IMR-90 (cell line): ENCODE data around the gene ZNF525. TPM values are rescaled to one million over a fixed set of nuclear protein-coding genes. Genes with fewer than 3 reads are reported as not detected.

Experiments
- ATAC-seq: fragments of 200-7000 bp; cut with Tn5 transposase; 2 replicates; pipeline ENCODE4 v1.9.1; 2020; ENCODE audit warnings: low read depth, mild to moderate bottlenecking, moderate library complexity
- BruUV-seq: library from RNA; stranded (reverse); fragments of 400-500 nt; replicated peaks from 2 replicates; lab custom pipeline; 2021; lab: Mats Ljungman, UMichigan
- CTCF ChIA-PET: fragments of 300-600 bp; formaldehyde crosslinking; extraction: SDS; loops from one replicate; lab custom pipeline; 2021; ENCODE audit warnings: antibody characterized with exemption; lab: Yijun Ruan, JAX
- POLR2A ChIA-PET: fragments of 300-600 bp; sonication (Branson Sonifier 250); formaldehyde crosslinking; loops from one replicate; lab custom pipeline; 2022; ENCODE audit warnings: antibody characterized with exemption; ENCODE audit not compliant: unreplicated experiment; lab: Charles Lee
- DNase-seq: peaks from one replicate; pipeline ENCODE4 v3.0.0; 2013
- H2AFZ ChIP-seq: replicated peaks from 2 replicates; pipeline ENCODE3; 2013; ENCODE audit warnings: low read length, mild to moderate bottlenecking; ENCODE audit not compliant: poor library complexity
- H2AK5ac ChIP-seq: 2 replicates; pipeline ENCODE4 v1.6.1; 2013; ENCODE audit warnings: low read depth, low read length, inconsistent platforms
- H2AK9ac ChIP-seq: replicated peaks from 2 replicates; pipeline ENCODE3; 2013; ENCODE audit warnings: mild to moderate bottlenecking, low read depth, low read length, moderate library complexity; ENCODE audit not compliant: poor library complexity
- H2BK120ac ChIP-seq: 2 replicates; pipeline ENCODE4 v1.6.1; 2013; ENCODE audit warnings: low read depth, low read length, inconsistent platforms
- H2BK15ac ChIP-seq: 3 replicates; pipeline ENCODE4 v1.6.1; 2013; ENCODE audit warnings: low read depth, low read length, inconsistent platforms
- H2BK20ac ChIP-seq: 2 replicates; pipeline ENCODE4 v1.6.1; 2013; ENCODE audit warnings: low read depth, mild to moderate bottlenecking, inconsistent platforms, low read length, moderate library complexity
- H2BK5ac ChIP-seq: 2 replicates; pipeline ENCODE4 v1.6.1; 2013; ENCODE audit warnings: mild to moderate bottlenecking, low read depth, low read length, inconsistent platforms; ENCODE audit not compliant: poor library complexity, severe bottlenecking
- H3K14ac ChIP-seq: replicated peaks from 2 replicates; pipeline ENCODE4 v1.6.1; 2013; ENCODE audit warnings: low read depth, low read length, inconsistent platforms
- H3K18ac ChIP-seq: 2 replicates; pipeline ENCODE4 v1.6.1; 2013; ENCODE audit warnings: low read depth, low read length, control low read depth
- H3K23ac ChIP-seq: 2 replicates; pipeline ENCODE4 v1.6.1; 2013; ENCODE audit warnings: low read depth, low read length, inconsistent platforms
- H3K27ac ChIP-seq: 2 replicates; pipeline ENCODE4 v1.5.1; 2013; ENCODE audit warnings: mild to moderate bottlenecking, control low read depth, low read length; ENCODE audit not compliant: insufficient read depth
- H3K27me3 ChIP-seq: 2 replicates; pipeline ENCODE4 v1.6.1; 2013; ENCODE audit warnings: low read length; ENCODE audit not compliant: control insufficient read depth, insufficient read depth
- H3K36me3 ChIP-seq: 2 replicates; pipeline ENCODE4 v1.6.1; 2013; ENCODE audit warnings: low read length, mixed read lengths; ENCODE audit not compliant: control insufficient read depth, insufficient read depth
- H3K4ac ChIP-seq: 2 replicates; pipeline ENCODE4 v1.6.1; 2013; ENCODE audit warnings: low read depth, low read length, inconsistent platforms
- H3K4me1 ChIP-seq: 2 replicates; pipeline ENCODE4 v1.6.1; 2013; ENCODE audit warnings: low read length, mixed read lengths; ENCODE audit not compliant: control insufficient read depth, insufficient read depth
- H3K4me2 ChIP-seq: 2 replicates; pipeline ENCODE4 v1.6.1; 2013; ENCODE audit warnings: low read depth, mild to moderate bottlenecking, control low read depth, low read length, moderate library complexity
- H3K4me3 ChIP-seq: 2 replicates; pipeline ENCODE4 v1.5.1; 2013; ENCODE audit warnings: low read depth, mild to moderate bottlenecking, control low read depth, low read length, moderate library complexity; ENCODE audit not compliant: insufficient read depth
- H3K56ac ChIP-seq: 2 replicates; pipeline ENCODE4 v1.6.1; 2013; ENCODE audit warnings: low read length, inconsistent platforms; ENCODE audit not compliant: insufficient read depth; ENCODE audit errors: extremely low read depth
- H3K79me1 ChIP-seq, 2 experiments: 2 replicates each; pipeline ENCODE4 v1.6.1; 2013; ENCODE audit warnings: low read length in 2 of 2, inconsistent platforms in 1 of 2, low read depth in 1 of 2
- H3K9ac ChIP-seq: 2 replicates; pipeline ENCODE4 v1.6.1; 2013; ENCODE audit warnings: low read depth, low read length, control low read depth
- H3K9me1 ChIP-seq: 2 replicates; pipeline ENCODE4 v1.6.1; 2013; ENCODE audit warnings: low read length, inconsistent platforms; ENCODE audit not compliant: insufficient read depth
- H3K9me3 ChIP-seq: 2 replicates; pipeline ENCODE4 v1.6.1; 2013; ENCODE audit warnings: low read length; ENCODE audit not compliant: control insufficient read depth, insufficient read depth
- H4K20me1 ChIP-seq: 2 replicates; pipeline ENCODE4 v1.6.1; 2013; ENCODE audit warnings: low read length, inconsistent platforms; ENCODE audit not compliant: insufficient read depth
- H4K5ac ChIP-seq: 2 replicates; pipeline ENCODE4 v1.6.1; 2013; ENCODE audit warnings: mild to moderate bottlenecking, low read depth, low read length, control low read depth
- H4K8ac ChIP-seq, 2 experiments: 2 replicates each; pipeline ENCODE4 v1.6.1; 2013; ENCODE audit warnings: low read depth in 2 of 2, low read length in 2 of 2, control low read depth in 1 of 2, inconsistent platforms in 1 of 2
- H4K91ac ChIP-seq: 2 replicates; pipeline ENCODE4 v1.6.1; 2013; ENCODE audit warnings: low read depth, low read length, inconsistent platforms; ENCODE audit not compliant: insufficient read depth
- ELK1 ChIP-seq: fragments of 150-350 bp; IDR thresholded peaks from 2 replicates; pipeline ENCODE4 v1.6.1; 2016; ENCODE audit warnings: low read depth, mild to moderate bottlenecking, low read length, moderate library complexity, borderline replicate concordance
- MXI1 ChIP-seq: IDR thresholded peaks from 2 replicates; pipeline ENCODE4 v1.6.1; 2012; ENCODE audit warnings: low read depth, mild to moderate bottlenecking, low read length, moderate library complexity, borderline replicate concordance
- USF2 ChIP-seq: fragments of 150-350 bp; IDR thresholded peaks from 2 replicates; pipeline ENCODE4 v1.6.1; 2017; ENCODE audit warnings: mild to moderate bottlenecking, antibody characterized with exemption, low read length, low read depth
- WGBS, 2 experiments: methylation state at CpG; one replicate each; pipeline versions ENCODE4 v1.1.5 to v1.1.7; 2013; ENCODE audit warnings: missing lambda C conversion rate in 2 of 2; ENCODE audit not compliant: insufficient read length in 1 of 2; ENCODE audit errors: extremely low coverage in 2 of 2; 5-methylcytosine and 5-hydroxymethylcytosine counted together
- dilution Hi-C: fragments of 300-500 bp; cut with HindIII; formaldehyde crosslinking; loops from one replicate; pipeline ENCODE4 v1.14.3; 2018; ENCODE audit warnings: low sequenced_read_pairs; ENCODE audit not compliant: unreplicated experiment
- in situ Hi-C: fragments of 300-500 bp; cut with MboI; formaldehyde crosslinking; loops from 3 replicates; pipeline ENCODE4 v1.14.3; 2019; ENCODE audit warnings: low sequenced_read_pairs, inconsistent platforms, mixed read lengths
- intact Hi-C: fragments of 100-400 bp; cut with micrococcal nuclease; formaldehyde crosslinking; loops from 2 replicates; pipeline ENCODE4 v1.10.0; 2022
- polyA plus RNA-seq, 3 experiments: library from polyadenylated mRNA; depleted of rRNA; stranded (reverse); fragments of >200 nt; gene quantifications; 2 replicates each; pipeline ENCODE4 v1.2.3, GENCODE V29; 2012; ENCODE audit warnings: low replicate concordance in 1 of 3
- total RNA-seq: library from RNA; depleted of rRNA; stranded (reverse); fragments of >200 nt; gene quantifications from 2 replicates; pipeline ENCODE4 v1.2.3, GENCODE V29; 2012

Gene ZNF525
- total and polyA plus RNA-seq, 2 of the 4 experiments (the other 2 are of a cell fraction), result 1.4 to 4.5 TPM

GRCh38 chr19:53332484-53332883, 33.0 kb upstream of the ZNF525 start:
- ChIA-PET CTCF (no interaction called here), POLR2A (no interaction called here)
- WGBS, 2 experiments, result 72% methylated on average over 5 of the region's 14 CpGs; no CpG with 5 or more reads in 1 of the 2 experiments
- Histone ChIP-seq H2BK15ac (no peak overlapping the region), H2AFZ (peak overlapping the region; percentile 70), H3K4me2 (peak overlapping the region; percentile 44; the same call in 1 of the 2 replicates), H2AK9ac (no peak overlapping the region), H3K9me3 (peaks cover 5% of the 10 kb centered on the region; the same call in 1 of the 2 replicates), H4K91ac (no peak overlapping the region), H2BK20ac (no peak overlapping the region), H4K8ac (no peak overlapping the region), H3K79me1 (peaks cover 8 to 12% of the 10 kb centered on the region in 2 experiments; a peak in 3 of 4 replicates), H2BK120ac (no peak overlapping the region), H3K23ac (no peak overlapping the region), H3K36me3 (no peaks in the 10 kb centered on the region; the same call in 1 of the 2 replicates), H3K56ac (no peak overlapping the region), H2BK5ac (no peak overlapping the region), H3K4me3 (no peak overlapping the region), H4K5ac (no peak overlapping the region), H4K20me1 (no peaks in the 10 kb centered on the region), H3K9ac (no peak overlapping the region), H3K9me1 (no peaks in the 10 kb centered on the region), H3K27ac (no peak overlapping the region), H3K18ac (no peak overlapping the region), H3K4ac (no peak overlapping the region), H3K14ac (no peak overlapping the region), H3K4me1 (peaks cover 1% of the 10 kb centered on the region; the same call in 1 of the 2 replicates), H3K27me3 (no peaks in the 10 kb centered on the region), H2AK5ac (no peak overlapping the region)
- in situ Hi-C loops (no loop called here), intact Hi-C loops (loop anchor here (2.0 to 10.0 kb wide), 3 partner anchors 78 to 762 kb away; partner anchors contain the start of gene ZNF677), dilution Hi-C loops (no loop called here)
- no TSS peak for BruUV-seq
- TF ChIP-seq ELK1, result no peak
- TF ChIP-seq MXI1, result no peak
- TF ChIP-seq USF2, result no peak
- ATAC-seq (no peak), DNase-seq (no peak)
